Prostate gland (tissue), 1 donor: ENCODE results near the gene RTN3.

ENCODE experiments used
- POLR2A ChIP-seq: fragments of 450-650 bp; IDR thresholded peaks from one replicate; pipeline ENCODE4 v1.6.1; 2016; ENCODE audit warnings: antibody characterized with exemption, mild to moderate bottlenecking
- POLR2AphosphoS5 ChIP-seq: sonication (generic); formaldehyde crosslinking; IDR thresholded peaks from one replicate; pipeline ENCODE4 v1.6.1; 2017; ENCODE audit warnings: antibody characterized with exemption

- TF ChIP-seq POLR2A (no peak), POLR2AphosphoS5 (no peak)
Measured at GRCh38 chr11:63709336-63709884, 28.1 kb downstream of the RTN3 start.
